Measurements from ENCODE around the gene WNT4. TPM values are rescaled to one million over a fixed set of nuclear protein-coding genes. Genes with fewer than 3 reads are reported as not detected.

The WNT4 gene
- total RNA-seq, 1 donor from 2014 or later: not detected

DNA sequence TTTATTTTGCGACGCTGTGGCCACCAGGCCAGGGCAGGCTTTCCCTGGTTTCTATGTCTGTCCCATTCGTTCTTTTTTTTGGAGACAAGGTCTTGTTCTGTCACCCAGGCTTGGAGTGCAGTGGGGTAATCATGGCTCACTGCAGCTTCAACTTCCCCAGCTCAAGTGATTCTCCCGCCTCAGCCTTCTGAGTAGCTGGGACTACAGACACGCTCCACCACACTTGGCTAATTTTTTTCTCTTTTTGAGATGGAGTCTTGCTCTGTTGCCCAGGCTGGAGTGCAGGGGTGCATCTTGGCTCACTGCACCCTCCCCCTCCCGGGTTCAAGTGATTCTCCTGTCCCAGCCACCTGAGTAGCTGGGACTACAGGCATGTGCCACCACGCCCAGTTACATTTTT is 43.4 kb upstream of the WNT4 start:
- no peak for DNase-seq (ENCODE audit: low read depth)
- TF ChIP-seq, protein P1, sequence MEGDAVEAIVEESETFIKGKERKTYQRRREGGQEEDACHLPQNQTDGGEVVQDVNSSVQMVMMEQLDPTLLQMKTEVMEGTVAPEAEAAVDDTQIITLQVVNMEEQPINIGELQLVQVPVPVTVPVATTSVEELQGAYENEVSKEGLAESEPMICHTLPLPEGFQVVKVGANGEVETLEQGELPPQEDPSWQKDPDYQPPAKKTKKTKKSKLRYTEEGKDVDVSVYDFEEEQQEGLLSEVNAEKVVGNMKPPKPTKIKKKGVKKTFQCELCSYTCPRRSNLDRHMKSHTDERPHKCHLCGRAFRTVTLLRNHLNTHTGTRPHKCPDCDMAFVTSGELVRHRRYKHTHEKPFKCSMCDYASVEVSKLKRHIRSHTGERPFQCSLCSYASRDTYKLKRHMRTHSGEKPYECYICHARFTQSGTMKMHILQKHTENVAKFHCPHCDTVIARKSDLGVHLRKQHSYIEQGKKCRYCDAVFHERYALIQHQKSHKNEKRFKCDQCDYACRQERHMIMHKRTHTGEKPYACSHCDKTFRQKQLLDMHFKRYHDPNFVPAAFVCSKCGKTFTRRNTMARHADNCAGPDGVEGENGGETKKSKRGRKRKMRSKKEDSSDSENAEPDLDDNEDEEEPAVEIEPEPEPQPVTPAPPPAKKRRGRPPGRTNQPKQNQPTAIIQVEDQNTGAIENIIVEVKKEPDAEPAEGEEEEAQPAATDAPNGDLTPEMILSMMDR (conservative IDR thresholded peaks at IDR 0.05; ENCODE audit: low read depth, low read length): no peak

DNA sequence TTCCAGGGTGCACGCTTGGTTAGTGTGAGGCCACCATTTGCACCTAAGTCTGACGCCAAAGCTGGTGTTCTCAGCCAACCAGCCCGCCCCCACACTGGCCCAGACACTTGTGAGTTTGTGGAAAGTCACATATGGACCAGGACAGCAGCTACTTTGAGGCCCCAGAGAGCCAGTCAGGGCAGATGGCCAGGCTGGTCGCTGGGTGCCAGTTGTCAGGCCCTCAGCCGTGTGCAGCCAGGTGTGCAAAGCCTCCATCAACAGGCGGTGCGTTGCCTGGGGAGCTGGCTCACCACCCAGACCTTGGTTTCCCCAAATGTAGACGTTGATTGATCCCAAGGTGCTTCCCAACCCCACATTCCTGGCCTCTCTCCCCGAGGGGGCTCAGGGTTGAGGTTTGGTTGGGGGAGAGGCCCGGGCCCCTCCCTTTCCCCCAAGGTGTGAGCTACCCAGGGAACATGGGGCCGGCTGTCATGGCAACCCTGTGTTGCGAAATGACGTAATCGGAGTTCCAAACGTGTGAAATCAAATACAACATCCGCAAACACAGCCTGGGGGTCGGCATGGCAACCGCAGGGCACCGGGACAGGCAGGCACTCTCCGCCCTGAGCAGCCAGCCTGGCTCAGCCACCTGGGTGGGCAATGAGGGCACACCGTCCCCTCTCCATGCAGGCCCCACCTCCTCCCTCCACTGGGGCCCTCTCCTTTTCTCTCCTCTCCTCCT is 42.2 kb upstream of the WNT4 start:
- TF ChIP-seq, protein P1 (conservative IDR thresholded peaks at IDR 0.05; ENCODE audit: low read depth, low read length): no peak
- no peak overlapping the region for H3K4me3 ChIP-seq (ENCODE audit: low read depth, low read length)
- DNase-seq (ENCODE audit: low read depth): peak; percentile 12

More for the DNA sequence above, 43.4 kb upstream of the WNT4 start:
- H3K4me3 ChIP-seq (ENCODE audit: low read depth, low read length): no peak overlapping the region

- no peak overlapping the region for H3K4me3 ChIP-seq (ENCODE audit: low read depth, low read length)
- TF ChIP-seq, protein P1 (conservative IDR thresholded peaks at IDR 0.05; ENCODE audit: low read depth, low read length): no peak
- DNase-seq (ENCODE audit: low read depth): no peak
Observed at GRCh38 chr1:22184454-22184853, 41.6 kb upstream of the WNT4 start.

DNA sequence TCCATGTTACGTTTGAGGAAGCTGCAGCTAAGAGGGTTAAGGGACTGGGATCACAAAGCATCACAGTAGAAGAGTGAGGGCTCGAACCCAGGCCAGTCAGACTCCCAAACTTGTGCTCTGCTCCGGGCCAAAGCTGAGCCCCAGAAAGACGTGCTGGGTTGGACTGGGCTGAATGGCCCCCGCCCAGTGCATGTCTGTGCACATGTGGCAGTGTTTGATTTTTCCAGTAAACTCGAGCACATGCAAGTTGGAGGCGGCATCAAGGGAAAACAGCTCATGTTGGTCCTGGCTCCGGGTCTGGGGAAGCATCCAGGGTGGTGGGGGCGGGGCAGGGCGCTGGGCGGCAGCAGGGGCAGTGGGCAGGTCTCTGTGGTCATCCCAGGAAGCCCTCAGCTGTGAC is 39.8 kb upstream of the WNT4 start:
- no peak for DNase-seq (ENCODE audit: low read depth)
- TF ChIP-seq, protein P1 (conservative IDR thresholded peaks at IDR 0.05; ENCODE audit: low read depth, low read length): no peak
- no peak overlapping the region for H3K4me3 ChIP-seq (ENCODE audit: low read depth, low read length)

- DNase-seq (ENCODE audit: low read depth): no peak
- TF ChIP-seq, protein P1 (conservative IDR thresholded peaks at IDR 0.05; ENCODE audit: low read depth, low read length): no peak
Observed at GRCh38 chr1:22179197-22179803, 36.4 kb upstream of the WNT4 start.

GRCh38 chr1:22177354-22178003 is 34.6 kb upstream of the WNT4 start:
- TF ChIP-seq, protein P1 (conservative IDR thresholded peaks at IDR 0.05; ENCODE audit: low read depth, low read length): no peak
- no peak for DNase-seq (ENCODE audit: low read depth)
- no peak overlapping the region for H3K4me3 ChIP-seq (ENCODE audit: low read depth, low read length)

More at GRCh38 chr1:22179197-22179803, 36.4 kb upstream of the WNT4 start:
- no peak overlapping the region for H3K4me3 ChIP-seq (ENCODE audit: low read depth, low read length)

Measured in epithelial cell of proximal tubule (primary cell).